OCI-LY7 (cell line): Measurements from ENCODE around the gene NKG7. TPM values are rescaled to one million over a fixed set of nuclear protein-coding genes. Genes with fewer than 3 reads are reported as not detected.

ENCODE experiments used
- BruUV-seq: library from RNA; stranded (reverse); fragments of 400-500 nt; replicated peaks from 2 replicates; lab custom pipeline; 2021; lab: Mats Ljungman, UMichigan
- CTCF ChIA-PET: fragments of 300-600 bp; sonication (Branson Sonifier 250); formaldehyde crosslinking; loops from one replicate; lab custom pipeline; 2022; ENCODE audit warnings: antibody characterized with exemption; ENCODE audit not compliant: unreplicated experiment; lab: Charles Lee
- POLR2A ChIA-PET: fragments of 300-600 bp; sonication (Branson Sonifier 250); formaldehyde crosslinking; loops from one replicate; lab custom pipeline; 2022; ENCODE audit warnings: antibody characterized with exemption; lab: Charles Lee
- DNase-seq: peaks from one replicate; pipeline ENCODE4 v3.0.0-alpha.2; 2015; ENCODE audit warnings: low spot score
- H2AFZ ChIP-seq: fragments of 200-600 bp; sonication (generic), shearing (Covaris generic); 2 replicates; pipeline ENCODE4 v1.6.1; 2014; ENCODE audit warnings: mild to moderate bottlenecking, antibody characterized with exemption, low read length, moderate library complexity
- H3K27ac ChIP-seq: fragments of 200-600 bp; sonication (generic); 2 replicates; pipeline ENCODE4 v1.5.1; 2014; ENCODE audit warnings: mixed run types, low read depth, mild to moderate bottlenecking, moderate library complexity, low read length, inconsistent platforms; ENCODE audit not compliant: poor library complexity, severe bottlenecking
- H3K36me3 ChIP-seq: fragments of 200-600 bp; sonication (generic); 2 replicates; pipeline ENCODE4 v1.6.1; 2014; ENCODE audit warnings: mild to moderate bottlenecking, antibody characterized with exemption, low read length, moderate library complexity, mixed read lengths; ENCODE audit not compliant: insufficient read depth
- H3K4me1 ChIP-seq: fragments of 200-600 bp; sonication (generic); 2 replicates; pipeline ENCODE4 v1.5.1; 2014; ENCODE audit warnings: mild to moderate bottlenecking, low read length; ENCODE audit not compliant: insufficient read depth, poor library complexity, severe bottlenecking
- H3K4me2 ChIP-seq: fragments of 200-600 bp; sonication (generic); 2 replicates; pipeline ENCODE4 v1.6.1; 2014; ENCODE audit warnings: mild to moderate bottlenecking, low read length
- H3K4me3 ChIP-seq: fragments of 200-600 bp; sonication (generic); 2 replicates; pipeline ENCODE4 v1.5.1; 2014; ENCODE audit warnings: mild to moderate bottlenecking, low read depth, low read length; ENCODE audit not compliant: poor library complexity, severe bottlenecking
- H3K79me2 ChIP-seq: fragments of 200-600 bp; sonication (generic); 2 replicates; pipeline ENCODE4 v1.6.1; 2016; ENCODE audit warnings: low read depth, mild to moderate bottlenecking, low read length, moderate library complexity, mixed read lengths; ENCODE audit not compliant: insufficient read depth
- H3K9me2 ChIP-seq: fragments of 200-600 bp; sonication (generic); 2 replicates; pipeline ENCODE4 v1.6.1; 2016; ENCODE audit warnings: mild to moderate bottlenecking, low read length, mixed read lengths; ENCODE audit not compliant: insufficient read depth
- H3K9me3 ChIP-seq: fragments of 200-600 bp; sonication (generic); 2 replicates; pipeline ENCODE4 v1.6.1; 2014; ENCODE audit warnings: mild to moderate bottlenecking, mixed run types, low read length, mixed read lengths
- H4K20me1 ChIP-seq: fragments of 200-600 bp; sonication (generic); 2 replicates; pipeline ENCODE4 v1.6.1; 2014; ENCODE audit warnings: mild to moderate bottlenecking, antibody characterized with exemption, low read length, moderate library complexity, mixed read lengths; ENCODE audit not compliant: insufficient read depth
- CTCF ChIP-seq: fragments of 200-600 bp; sonication (generic); conservative IDR thresholded peaks from 2 replicates; pipeline ENCODE4 v1.5.1; 2014; ENCODE audit warnings: mild to moderate bottlenecking, antibody characterized with exemption, low read length, moderate library complexity, mixed read lengths
- EZH2phosphoT487 ChIP-seq: fragments of 200-600 bp; sonication (generic); IDR thresholded peaks from 2 replicates; pipeline ENCODE4 v1.6.1; 2018; ENCODE audit warnings: low read depth, borderline replicate concordance, mild to moderate bottlenecking, mixed run types, antibody characterized with exemption, low read length, moderate library complexity, mixed read lengths
- intact Hi-C: fragments of 100-400 bp; cut with micrococcal nuclease; formaldehyde crosslinking; loops from one replicate; pipeline ENCODE4 v1.10.0; 2022; ENCODE audit not compliant: unreplicated experiment
- total RNA-seq, 2 experiments: library from RNA; depleted of rRNA in 1 of 2; stranded (reverse); fragments of >200 nt in 1 of 2; shearing (Covaris generic) in 1 of 2; gene quantifications; 2 replicates each; pipeline ENCODE4 v1.2.3, GENCODE V29; 2014 to 2022

The NKG7 gene
- total RNA-seq, 2 experiments from 2014 or later = not detected

GRCh38 chr19:51364200-51365106, 8.0 kb downstream of the NKG7 start:
- Histone ChIP-seq H3K27ac (no peak overlapping the region), H3K4me2 (peak overlapping the region; percentile 11; the same call in 1 of the 2 replicates), H3K36me3 (no peaks in the 10 kb centered on the region), H2AFZ (no peak overlapping the region), H4K20me1 (no peaks in the 10 kb centered on the region), H3K4me1 (peaks cover 34% of the 10 kb centered on the region), H3K4me3 (no peak overlapping the region), H3K9me3 (no peaks in the 10 kb centered on the region), H3K79me2 (peaks cover 10% of the 10 kb centered on the region; the same call in 1 of the 2 replicates), H3K9me2 (no peaks in the 10 kb centered on the region)
- intact Hi-C loops = no loop called here
- no TSS peak for BruUV-seq
- DNase-seq = no peak
- POLR2A ChIA-PET = no interaction called here
- CTCF ChIA-PET = no interaction called here
- no peak for TF ChIP-seq CTCF
- TF ChIP-seq EZH2phosphoT487 = no peak

- H4K20me1 ChIP-seq = no peaks in the 10 kb centered on the region
- no TSS peak for BruUV-seq
- no peak for TF ChIP-seq CTCF
- no peak for TF ChIP-seq EZH2phosphoT487
- no peak overlapping the region for H3K27ac ChIP-seq
- H3K36me3 ChIP-seq = no peaks in the 10 kb centered on the region
- H3K4me1 ChIP-seq = peaks cover 27% of the 10 kb centered on the region
- intact Hi-C loops = no loop called here
- DNase-seq = no peak
- no peaks in the 10 kb centered on the region for H3K9me2 ChIP-seq
- H3K4me3 ChIP-seq = no peak overlapping the region
- POLR2A ChIA-PET = no interaction called here
- H3K9me3 ChIP-seq = no peaks in the 10 kb centered on the region
- peaks cover 10% of the 10 kb centered on the region; the same call in 1 of the 2 replicates for H3K79me2 ChIP-seq
- CTCF ChIA-PET = interaction anchor here (0.5 to 1.0 kb wide), 2 partner anchors 22 to 829 kb away, joined by 3 read pairs; partner anchors contain the start of gene PPP2R1A
- H2AFZ ChIP-seq = no peak overlapping the region
- H3K4me2 ChIP-seq = no peak overlapping the region
Measured at GRCh38 chr19:51361239-51361638, 11.2 kb downstream of the NKG7 start.

- no peak overlapping the region for H2AFZ ChIP-seq
- H3K9me3 ChIP-seq = no peaks in the 10 kb centered on the region
- intact Hi-C loops = no loop called here
- H3K9me2 ChIP-seq = no peaks in the 10 kb centered on the region
- POLR2A ChIA-PET = no interaction called here
- peaks cover 19% of the 10 kb centered on the region for H3K4me1 ChIP-seq
- no peak for TF ChIP-seq EZH2phosphoT487
- TF ChIP-seq CTCF = no peak
- H3K36me3 ChIP-seq = no peaks in the 10 kb centered on the region
- CTCF ChIA-PET = no interaction called here
- H3K4me3 ChIP-seq = no peak overlapping the region
- no peak overlapping the region for H3K4me2 ChIP-seq
- no peak overlapping the region for H3K27ac ChIP-seq
- BruUV-seq = no TSS peak
- H3K79me2 ChIP-seq = no peaks in the 10 kb centered on the region
- H4K20me1 ChIP-seq = no peaks in the 10 kb centered on the region
- DNase-seq = no peak
Measured at GRCh38 chr19:51359294-51359693, 13.2 kb downstream of the NKG7 start.
